ENCODE measurements around the gene CTPS1. TPM values are rescaled to one million over a fixed set of nuclear protein-coding genes. Genes with fewer than 3 reads are reported as not detected.

Gene CTPS1
- total and polyA plus RNA-seq, 2 donors from 2014 or later: 8.8 to 23.8 TPM

GRCh38 chr1:41025979-41026819 is 46.7 kb downstream of the CTPS1 start:
- DNase-seq (no peak), FAIRE-seq (no peak)
- H3K36me3 ChIP-seq (ENCODE audit: control insufficient read depth in 2 of 3, insufficient read depth in 3 of 3, low read length in 3 of 3): peaks cover 4 to 12% (median 11%) of the 10 kb centered on the region in 3 donors
- H3K4me3 ChIP-seq (ENCODE audit: low read length in 3 of 3): no peak overlapping the region
- no peaks in the 10 kb centered on the region for H3K9me3 ChIP-seq (ENCODE audit: control insufficient read depth in 2 of 3, insufficient read depth in 1 of 3, low read length in 3 of 3)
- intact Hi-C loops (cut with DNase I): no loop called here
- H3K9ac ChIP-seq (ENCODE audit: low read length in 3 of 3): no peak overlapping the region
- H3K27me3 ChIP-seq (ENCODE audit: control insufficient read depth, insufficient read depth, low read length): no peaks in the 10 kb centered on the region
- H3K27ac ChIP-seq (ENCODE audit: low read depth in 2 of 2, low read length in 2 of 2): no peak overlapping the region
- TF ChIP-seq, protein P1, sequence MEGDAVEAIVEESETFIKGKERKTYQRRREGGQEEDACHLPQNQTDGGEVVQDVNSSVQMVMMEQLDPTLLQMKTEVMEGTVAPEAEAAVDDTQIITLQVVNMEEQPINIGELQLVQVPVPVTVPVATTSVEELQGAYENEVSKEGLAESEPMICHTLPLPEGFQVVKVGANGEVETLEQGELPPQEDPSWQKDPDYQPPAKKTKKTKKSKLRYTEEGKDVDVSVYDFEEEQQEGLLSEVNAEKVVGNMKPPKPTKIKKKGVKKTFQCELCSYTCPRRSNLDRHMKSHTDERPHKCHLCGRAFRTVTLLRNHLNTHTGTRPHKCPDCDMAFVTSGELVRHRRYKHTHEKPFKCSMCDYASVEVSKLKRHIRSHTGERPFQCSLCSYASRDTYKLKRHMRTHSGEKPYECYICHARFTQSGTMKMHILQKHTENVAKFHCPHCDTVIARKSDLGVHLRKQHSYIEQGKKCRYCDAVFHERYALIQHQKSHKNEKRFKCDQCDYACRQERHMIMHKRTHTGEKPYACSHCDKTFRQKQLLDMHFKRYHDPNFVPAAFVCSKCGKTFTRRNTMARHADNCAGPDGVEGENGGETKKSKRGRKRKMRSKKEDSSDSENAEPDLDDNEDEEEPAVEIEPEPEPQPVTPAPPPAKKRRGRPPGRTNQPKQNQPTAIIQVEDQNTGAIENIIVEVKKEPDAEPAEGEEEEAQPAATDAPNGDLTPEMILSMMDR (IDR thresholded peaks at IDR 0.05; ENCODE audit: borderline replicate concordance, extremely low read depth, insufficient read depth): no peak
- peaks cover 0 to 9% (median 3%) of the 10 kb centered on the region in 3 donors for H3K4me1 ChIP-seq (ENCODE audit: control insufficient read depth in 2 of 3, insufficient read depth in 2 of 3, low read depth in 1 of 3, low read length in 3 of 3)

- DNase-seq (no peak), FAIRE-seq (no peak)
- Histone ChIP-seq H3K36me3 (ENCODE audit: control insufficient read depth in 2 of 3, insufficient read depth in 3 of 3, low read length in 3 of 3) (peaks cover 10 to 16% (median 14%) of the 10 kb centered on the region in 3 donors), H3K27ac (ENCODE audit: low read depth in 2 of 2, low read length in 2 of 2) (no peak overlapping the region), H3K9ac (ENCODE audit: low read length in 3 of 3) (no peak overlapping the region), H3K27me3 (ENCODE audit: control insufficient read depth, insufficient read depth, low read length) (no peaks in the 10 kb centered on the region), H3K4me1 (ENCODE audit: control insufficient read depth in 2 of 3, insufficient read depth in 2 of 3, low read depth in 1 of 3, low read length in 3 of 3) (peaks cover 0 to 8% (median 0%) of the 10 kb centered on the region in 3 donors), H3K9me3 (ENCODE audit: control insufficient read depth in 2 of 3, insufficient read depth in 1 of 3, low read length in 3 of 3) (no peaks in the 10 kb centered on the region), H3K4me3 (ENCODE audit: low read length in 3 of 3) (no peak overlapping the region)
- TF ChIP-seq, protein P1 (IDR thresholded peaks at IDR 0.05; ENCODE audit: borderline replicate concordance, extremely low read depth, insufficient read depth): no peak
- intact Hi-C loops (cut with DNase I): no loop called here
Measured at GRCh38 chr1:41028034-41028642, 48.6 kb downstream of the CTPS1 start.

GRCh38 chr1:41030872-41031616 is 51.5 kb downstream of the CTPS1 start:
- H3K9ac ChIP-seq (ENCODE audit: low read length in 3 of 3): no peak overlapping the region
- peak overlapping the region in 1 of 2 donors; percentile 41 for H3K27ac ChIP-seq (ENCODE audit: low read depth in 2 of 2, low read length in 2 of 2)
- TF ChIP-seq, protein P1 (IDR thresholded peaks at IDR 0.05; ENCODE audit: borderline replicate concordance, extremely low read depth, insufficient read depth): no peak
- intact Hi-C loops (cut with DNase I): no loop called here
- no peaks in the 10 kb centered on the region for H3K9me3 ChIP-seq (ENCODE audit: control insufficient read depth in 2 of 3, insufficient read depth in 1 of 3, low read length in 3 of 3)
- peaks cover 12 to 31% (median 14%) of the 10 kb centered on the region in 3 donors for H3K36me3 ChIP-seq (ENCODE audit: control insufficient read depth in 2 of 3, insufficient read depth in 3 of 3, low read length in 3 of 3)
- no peak for FAIRE-seq
- H3K4me1 ChIP-seq (ENCODE audit: control insufficient read depth in 2 of 3, insufficient read depth in 2 of 3, low read depth in 1 of 3, low read length in 3 of 3): peaks cover 0 to 8% (median 0%) of the 10 kb centered on the region in 3 donors
- no peak for DNase-seq
- no peak overlapping the region for H3K4me3 ChIP-seq (ENCODE audit: low read length in 3 of 3)
- H3K27me3 ChIP-seq (ENCODE audit: control insufficient read depth, insufficient read depth, low read length): no peaks in the 10 kb centered on the region

All from kidney (tissue), 14 donors.